Measurements from ENCODE around the gene CENATAC.
"Not testable (repeated sequence)": the region's sequence is repeated elsewhere in the genome, so short reads cannot be mapped to it uniquely, and the experiment has no call there.

CENATAC gene

GRCh38 chr11:118996926-118997626, 862 bp upstream of the CENATAC start:
- DNase-seq: peak in 4 of 56 donors; percentile 21 to 49 (median 38)

- peak in 8 of 56 donors; percentile 26 to 68 (median 51) for DNase-seq
Measured at GRCh38 chr11:118998388-118998717, 415 bp downstream of the CENATAC start.

GRCh38 chr11:118998822-118999221, 884 bp downstream of the CENATAC start:
- DNase-seq: no peak

- no peak for DNase-seq
Measured at GRCh38 chr11:119000906-119001305, 3.0 kb downstream of the CENATAC start.

- no peak for DNase-seq
Measured at GRCh38 chr11:119006656-119007055, 8.7 kb downstream of the CENATAC start.

GRCh38 chr11:119011476-119012053, 13.6 kb downstream of the CENATAC start:
- DNase-seq: no peak

GRCh38 chr11:119012629-119013170, 14.8 kb downstream of the CENATAC start:
- DNase-seq: no peak

- DNase-seq: no peak
Measured at GRCh38 chr11:119014209-119014924, 16.4 kb downstream of the CENATAC start.

GRCh38 chr11:119015054-119015611, 17.2 kb downstream of the CENATAC start:
- DNase-seq: no peak

- no peak for DNase-seq
Measured at GRCh38 chr11:119016216-119017009, 18.5 kb downstream of the CENATAC start.

- DNase-seq: not testable (repeated sequence)
Measured at GRCh38 chr11:119017377-119017776, 19.4 kb downstream of the CENATAC start.

GRCh38 chr11:119018074-119018938, 20.4 kb downstream of the CENATAC start, which contains the start of the genes RPS25 and TRAPPC4:
RPS25 (minus strand) TSS chr11:119018343; CDS start chr11:119018284, 59 bp downstream.
TRAPPC4 (plus strand) TSS chr11:119018766; CDS start chr11:119018796, 30 bp downstream.
- peak; percentile 76 to 100 (median 98) for DNase-seq

GRCh38 chr11:119019996-119020395, 22.1 kb downstream of the CENATAC start:
- no peak for DNase-seq

- DNase-seq: no peak
Measured at GRCh38 chr11:119021631-119022030, 23.7 kb downstream of the CENATAC start.

- no peak for DNase-seq
Measured at GRCh38 chr11:119023741-119024140, 25.8 kb downstream of the CENATAC start.

- no peak for DNase-seq
Measured at GRCh38 chr11:119024430-119025098, 26.6 kb downstream of the CENATAC start.

- DNase-seq: no peak
Measured at GRCh38 chr11:119025099-119025473, 27.1 kb downstream of the CENATAC start.

- DNase-seq: no peak
Measured at GRCh38 chr11:119025541-119025940, 27.6 kb downstream of the CENATAC start.

Measured in nucleus accumbens (tissue), 56 donors.